ENCODE results near the gene GRB10. TPM values are rescaled to one million over a fixed set of nuclear protein-coding genes. Genes with fewer than 3 reads are reported as not detected.

The GRB10 gene
- total RNA-seq, 1 experiment from 2014 or later: 38.3 TPM

- BruUV-seq (replicated peaks): no TSS peak
- DNase-seq (ENCODE audit: low read depth, low spot score) (peak; percentile 12), ATAC-seq (peak; percentile 84; the same call in 1 of the 2 replicates)
- no peaks in the 10 kb centered on the region for H3K9me3 ChIP-seq (ENCODE audit: control insufficient read depth, insufficient read depth, low read depth, low read length)
- no peak; the same call in 1 of the 2 replicates for TF ChIP-seq CTCF (IDR thresholded peaks at IDR 0.05)
- TF ChIP-seq TCF7L2 (IDR thresholded peaks at IDR 0.05; ENCODE audit: low read depth, low read length): no peak
- no peak for TF ChIP-seq SIN3A (IDR thresholded peaks at IDR 0.05; ENCODE audit: borderline replicate concordance, insufficient read depth, low read depth, low read length)
- no peak for TF ChIP-seq POLR2AphosphoS5 (IDR thresholded peaks at IDR 0.05; ENCODE audit: low read depth, low read length)
- no peak for TF ChIP-seq REST (IDR thresholded peaks at IDR 0.05; ENCODE audit: insufficient read depth in 1 of 2, low read depth in 2 of 2, low read length in 1 of 2)
- H3K36me3 ChIP-seq (ENCODE audit: control insufficient read depth, insufficient read depth, low read length): no peaks in the 10 kb centered on the region
- no peak overlapping the region for H3K4me3 ChIP-seq (ENCODE audit: low read depth in 2 of 2, low read length in 2 of 2)
- H3K4me1 ChIP-seq (ENCODE audit: control insufficient read depth, insufficient read depth, low read length): no peaks in the 10 kb centered on the region
- intact Hi-C loops (cut with micrococcal nuclease; ENCODE audit: unreplicated experiment): loop anchor here (1.0 to 10.0 kb wide), 2 partner anchors 211 to 585 kb away; partner anchors contain the start of gene ZPBP
- in situ Hi-C loops (cut with HindIII; ENCODE audit: low pct_unique_long_range_greater_than_20kb, low sequenced_read_pairs): no loop called here
- no peak overlapping the region for H3K27ac ChIP-seq (ENCODE audit: low read length)
- CTCF ChIA-PET: interaction anchor here (0.6 kb wide), 1 partner anchor 481 kb away, joined by 5 read pairs; no protein-coding TSS in a partner anchor
- POLR2A ChIA-PET: no interaction called here
- H3K27me3 ChIP-seq (ENCODE audit: control insufficient read depth, insufficient read depth, low read length): no peaks in the 10 kb centered on the region
Measured at GRCh38 chr7:50679218-50680007, 103.3 kb downstream of the GRB10 start.

- intact Hi-C loops (cut with micrococcal nuclease; ENCODE audit: unreplicated experiment): loop anchor here (10.0 kb wide), 1 partner anchor 584 kb away; the partner anchor contains the start of gene ZPBP
- TF ChIP-seq CTCF (IDR thresholded peaks at IDR 0.05) (no peak), SIN3A (IDR thresholded peaks at IDR 0.05; ENCODE audit: borderline replicate concordance, insufficient read depth, low read depth, low read length) (no peak), REST (IDR thresholded peaks at IDR 0.05; ENCODE audit: insufficient read depth in 1 of 2, low read depth in 2 of 2, low read length in 1 of 2) (no peak), TCF7L2 (IDR thresholded peaks at IDR 0.05; ENCODE audit: low read depth, low read length) (no peak), POLR2AphosphoS5 (IDR thresholded peaks at IDR 0.05; ENCODE audit: low read depth, low read length) (no peak)
Measured at GRCh38 chr7:50678586-50678985, 104.1 kb downstream of the GRB10 start.

More at GRCh38 chr7:50678586-50678985, 104.1 kb downstream of the GRB10 start:
- no peaks in the 10 kb centered on the region for H3K4me1 ChIP-seq (ENCODE audit: control insufficient read depth, insufficient read depth, low read length)
- no TSS peak for BruUV-seq (replicated peaks)
- DNase-seq (ENCODE audit: low read depth, low spot score) (no peak), ATAC-seq (no peak)
- no peaks in the 10 kb centered on the region for H3K36me3 ChIP-seq (ENCODE audit: control insufficient read depth, insufficient read depth, low read length)
- ChIA-PET POLR2A (interaction anchor here (0.6 kb wide), 1 partner anchor 526 kb away, joined by 6 read pairs; no protein-coding TSS in a partner anchor), CTCF (interaction anchor here (0.6 kb wide), 1 partner anchor 482 kb away, joined by 5 read pairs; no protein-coding TSS in a partner anchor)
- no peaks in the 10 kb centered on the region for H3K27me3 ChIP-seq (ENCODE audit: control insufficient read depth, insufficient read depth, low read length)
- no peak overlapping the region for H3K27ac ChIP-seq (ENCODE audit: low read length)
- no peaks in the 10 kb centered on the region for H3K9me3 ChIP-seq (ENCODE audit: control insufficient read depth, insufficient read depth, low read depth, low read length)
- no peak overlapping the region for H3K4me3 ChIP-seq (ENCODE audit: low read depth in 2 of 2, low read length in 2 of 2)
- in situ Hi-C loops (cut with HindIII; ENCODE audit: low pct_unique_long_range_greater_than_20kb, low sequenced_read_pairs): no loop called here
